ENCODE results near the gene JAKMIP1.

GRCh38 chr4:6044276-6044675, 156.1 kb downstream of the JAKMIP1 start:
- TF ChIP-seq CTCF (IDR thresholded peaks at IDR 0.05) (no peak), POLR2A (IDR thresholded peaks at IDR 0.05) (no peak)

Data from lower leg skin (tissue), 3 donors.